Activated T-helper 1 cell treated with anti-CD3 and anti-CD28 coated beads, Interleukin-12 subunit alpha, Interleukin-12 subunit beta, Interleukin-2, Interleukin-4 antibody, amounts not matched to agents 30 ng/mL and 10 ng/mL and 1 ng/mL, durations not matched to agents 14 hours and 24 hours and 36 hours (primary cell): ENCODE results near the gene PON1. TPM values are rescaled to one million over a fixed set of nuclear protein-coding genes. Genes with fewer than 3 reads are reported as not detected.

Experiments
- DNase-seq: peaks from one replicate; pipeline ENCODE4 v3.0.0; 2021; ENCODE audit warnings: low spot score
- H3K27ac Mint-ChIP-seq: one replicate; pipeline ENCODE4 v1.8.0; 2021; ENCODE audit warnings: mild to moderate bottlenecking, mixed read lengths
- H3K27me3 Mint-ChIP-seq: one replicate; pipeline ENCODE4 v1.8.0; 2022; ENCODE audit warnings: mild to moderate bottlenecking, moderate library complexity, mixed read lengths; ENCODE audit not compliant: insufficient read depth
- H3K36me3 Mint-ChIP-seq: one replicate; pipeline ENCODE4 v1.8.0; 2021; ENCODE audit warnings: low read depth, mixed read lengths
- H3K4me1 Mint-ChIP-seq: one replicate; pipeline ENCODE4 v1.8.0; 2021; ENCODE audit warnings: low read depth, mixed read lengths
- H3K4me3 Mint-ChIP-seq: one replicate; pipeline ENCODE4 v1.8.0; 2021; ENCODE audit warnings: mild to moderate bottlenecking, moderate library complexity, mixed read lengths
- H3K9me3 Mint-ChIP-seq: one replicate; pipeline ENCODE4 v1.8.0; 2021; ENCODE audit warnings: mixed read lengths
- intact Hi-C: fragments of 100-400 bp; cut with micrococcal nuclease; formaldehyde crosslinking; loops from one replicate; pipeline ENCODE4 v1.15.1; 2024
- total RNA-seq: library from RNA; stranded (reverse); gene quantifications from 2 replicates; pipeline ENCODE4 v1.2.3, GENCODE V29; 2022

PON1 gene
- total RNA-seq: not detected in 2 replicates

- Mint-ChIP-seq H3K4me3 (no peak within 1 kb of the TSS), H3K36me3 (no peaks in the 10 kb centered on the region), H3K27me3 (peaks cover 6% of the 10 kb centered on the region), H3K4me1 (no peaks in the 10 kb centered on the region), H3K27ac (no peak within 1 kb of the TSS), H3K9me3 (peaks cover 10% of the 10 kb centered on the region)
- intact Hi-C loops: no loop called here
- no peak for DNase-seq
These were observed at the start of gene PON1 for GRCh38 chr7:95324431-95324830. PON1 (minus strand) TSS chr7:95324532; CDS start chr7:95324475, 57 bp downstream.

GRCh38 chr7:95373323-95373722, 49.0 kb upstream of the PON1 start:
- Mint-ChIP-seq H3K36me3 (no peaks in the 10 kb centered on the region), H3K4me3 (no peak overlapping the region), H3K4me1 (no peaks in the 10 kb centered on the region), H3K9me3 (no peaks in the 10 kb centered on the region), H3K27me3 (no peaks in the 10 kb centered on the region), H3K27ac (no peak overlapping the region)
- no peak for DNase-seq
- intact Hi-C loops: no loop called here

- no peak overlapping the region for H3K27ac Mint-ChIP-seq
- intact Hi-C loops: no loop called here
- no peaks in the 10 kb centered on the region for H3K9me3 Mint-ChIP-seq
- DNase-seq: no peak
- H3K36me3 Mint-ChIP-seq: no peaks in the 10 kb centered on the region
- H3K4me3 Mint-ChIP-seq: no peak overlapping the region
- no peaks in the 10 kb centered on the region for H3K4me1 Mint-ChIP-seq
- H3K27me3 Mint-ChIP-seq: no peaks in the 10 kb centered on the region
These were observed 43.9 kb upstream of the PON1 start for GRCh38 chr7:95368235-95368634.

- no peaks in the 10 kb centered on the region for H3K9me3 Mint-ChIP-seq
- H3K4me1 Mint-ChIP-seq: no peaks in the 10 kb centered on the region
- intact Hi-C loops: no loop called here
These were observed 43.3 kb upstream of the PON1 start for GRCh38 chr7:95367606-95368005.

GRCh38 chr7:95365151-95365550, 40.8 kb upstream of the PON1 start:
- Mint-ChIP-seq H3K36me3 (no peaks in the 10 kb centered on the region), H3K4me3 (no peak overlapping the region), H3K27ac (no peak overlapping the region), H3K27me3 (no peaks in the 10 kb centered on the region), H3K4me1 (no peaks in the 10 kb centered on the region), H3K9me3 (no peaks in the 10 kb centered on the region)
- intact Hi-C loops: no loop called here
- DNase-seq: no peak

More at GRCh38 chr7:95367606-95368005, 43.3 kb upstream of the PON1 start:
- H3K4me3 Mint-ChIP-seq: no peak overlapping the region
- H3K27ac Mint-ChIP-seq: no peak overlapping the region
- no peaks in the 10 kb centered on the region for H3K27me3 Mint-ChIP-seq
- no peak for DNase-seq
- no peaks in the 10 kb centered on the region for H3K36me3 Mint-ChIP-seq

GRCh38 chr7:95357623-95358022, 33.3 kb upstream of the PON1 start:
- peaks cover 5% of the 10 kb centered on the region for H3K9me3 Mint-ChIP-seq
- H3K4me1 Mint-ChIP-seq: no peaks in the 10 kb centered on the region
- no peak overlapping the region for H3K27ac Mint-ChIP-seq
- DNase-seq: no peak
- H3K4me3 Mint-ChIP-seq: no peak overlapping the region
- intact Hi-C loops: no loop called here
- no peaks in the 10 kb centered on the region for H3K27me3 Mint-ChIP-seq
- H3K36me3 Mint-ChIP-seq: no peaks in the 10 kb centered on the region

GRCh38 chr7:95342642-95343307, 18.4 kb upstream of the PON1 start:
- intact Hi-C loops: no loop called here
- Mint-ChIP-seq H3K4me1 (no peaks in the 10 kb centered on the region), H3K4me3 (no peak overlapping the region), H3K36me3 (no peaks in the 10 kb centered on the region), H3K27me3 (no peaks in the 10 kb centered on the region), H3K9me3 (no peaks in the 10 kb centered on the region), H3K27ac (no peak overlapping the region)
- DNase-seq: no peak

- Mint-ChIP-seq H3K4me1 (no peaks in the 10 kb centered on the region), H3K27me3 (no peaks in the 10 kb centered on the region)
These were observed 17.7 kb upstream of the PON1 start for GRCh38 chr7:95342029-95342428.

GRCh38 chr7:95340491-95340890, 16.2 kb upstream of the PON1 start:
- Mint-ChIP-seq H3K4me3 (no peak overlapping the region), H3K36me3 (no peaks in the 10 kb centered on the region), H3K27me3 (no peaks in the 10 kb centered on the region), H3K9me3 (no peaks in the 10 kb centered on the region), H3K4me1 (no peaks in the 10 kb centered on the region), H3K27ac (no peak overlapping the region)
- DNase-seq: no peak
- intact Hi-C loops: no loop called here

More at GRCh38 chr7:95342029-95342428, 17.7 kb upstream of the PON1 start:
- no peak overlapping the region for H3K4me3 Mint-ChIP-seq
- DNase-seq: no peak
- intact Hi-C loops: no loop called here
- no peak overlapping the region for H3K27ac Mint-ChIP-seq
- no peaks in the 10 kb centered on the region for H3K9me3 Mint-ChIP-seq
- H3K36me3 Mint-ChIP-seq: no peaks in the 10 kb centered on the region

GRCh38 chr7:95338832-95339231, 14.5 kb upstream of the PON1 start:
- DNase-seq: no peak
- H3K27me3 Mint-ChIP-seq: no peaks in the 10 kb centered on the region
- intact Hi-C loops: no loop called here
- H3K9me3 Mint-ChIP-seq: no peaks in the 10 kb centered on the region
- no peak overlapping the region for H3K27ac Mint-ChIP-seq
- H3K36me3 Mint-ChIP-seq: no peaks in the 10 kb centered on the region
- H3K4me3 Mint-ChIP-seq: no peak overlapping the region
- H3K4me1 Mint-ChIP-seq: no peaks in the 10 kb centered on the region

GRCh38 chr7:95335093-95335492, 10.8 kb upstream of the PON1 start:
- no peaks in the 10 kb centered on the region for H3K36me3 Mint-ChIP-seq
- intact Hi-C loops: no loop called here
- H3K9me3 Mint-ChIP-seq: no peaks in the 10 kb centered on the region
- peaks cover 12% of the 10 kb centered on the region for H3K4me1 Mint-ChIP-seq
- DNase-seq: no peak
- H3K4me3 Mint-ChIP-seq: no peak overlapping the region
- no peak overlapping the region for H3K27ac Mint-ChIP-seq
- H3K27me3 Mint-ChIP-seq: no peaks in the 10 kb centered on the region

GRCh38 chr7:95334447-95334846, 10.1 kb upstream of the PON1 start:
- DNase-seq: no peak
- peaks cover 15% of the 10 kb centered on the region for H3K4me1 Mint-ChIP-seq
- intact Hi-C loops: no loop called here

GRCh38 chr7:95330961-95331337, 6.6 kb upstream of the PON1 start:
- Mint-ChIP-seq H3K4me1 (peaks cover 15% of the 10 kb centered on the region), H3K27ac (peak overlapping the region; percentile 18), H3K27me3 (peaks cover 2% of the 10 kb centered on the region), H3K36me3 (peaks cover 1% of the 10 kb centered on the region), H3K9me3 (peaks cover 7% of the 10 kb centered on the region), H3K4me3 (peak overlapping the region; percentile 55)
- intact Hi-C loops: no loop called here
- no peak for DNase-seq

More at GRCh38 chr7:95334447-95334846, 10.1 kb upstream of the PON1 start:
- H3K27me3 Mint-ChIP-seq: no peaks in the 10 kb centered on the region
- peaks cover 1% of the 10 kb centered on the region for H3K36me3 Mint-ChIP-seq
- H3K9me3 Mint-ChIP-seq: no peaks in the 10 kb centered on the region
- H3K4me3 Mint-ChIP-seq: no peak overlapping the region
- H3K27ac Mint-ChIP-seq: no peak overlapping the region
